ENCODE measurements around the gene LRRC42. TPM values are rescaled to one million over a fixed set of nuclear protein-coding genes. Genes with fewer than 3 reads are reported as not detected.

The LRRC42 gene
- total and polyA plus RNA-seq, 9 of the 15 experiments (the other 6 are each of a cell fraction or from before 2014, with no cell fraction given) = 17.3 to 51.9 (median 35.5) TPM

GRCh38 chr1:53964109-53964508, 18.0 kb downstream of the LRRC42 start (continued):
- no peak for TF ChIP-seq THAP12 (CRISPR knock-in tag; IDR thresholded peaks at IDR 0.05)
- no peak for TF ChIP-seq CTBP1 (IDR thresholded peaks at IDR 0.05; ENCODE audit: borderline replicate concordance)
- TF ChIP-seq RUNX1 (IDR thresholded peaks at IDR 0.05; ENCODE audit: low read depth) = no peak
- TF ChIP-seq TEAD4 (IDR thresholded peaks at IDR 0.05; ENCODE audit: low read length) = no peak
- no peak for TF ChIP-seq TEAD4 (CRISPR knock-in tag; IDR thresholded peaks at IDR 0.05; ENCODE audit: borderline replicate concordance)
- no peak for TF ChIP-seq YBX1 (IDR thresholded peaks at IDR 0.05)
- no peak for TF ChIP-seq TCF7 (IDR thresholded peaks at IDR 0.05; ENCODE audit: borderline replicate concordance)
- TF ChIP-seq NFE2 (IDR thresholded peaks at IDR 0.05; ENCODE audit: low read depth) = peak; percentile 28; the same call in 1 of the 2 replicates
- TF ChIP-seq NFIC (IDR thresholded peaks at IDR 0.05) = 0 out of 2 replicates have a peak, but pooled peaks have one; percentile 16
- no peak for TF ChIP-seq HMG20A (CRISPR knock-in tag; conservative IDR thresholded peaks at IDR 0.05)
- no peak for TF ChIP-seq TSC22D4 (tag; IDR thresholded peaks at IDR 0.05)

GRCh38 chr1:53966794-53967193, 20.6 kb downstream of the LRRC42 start:
- no peak for DNase-seq (ENCODE audit: extremely low read depth in 1 of 4, low spot score in 3 of 4)
- CTCF ChIA-PET (ENCODE audit: low intra/inter-chr PET ratio) = no interaction called here
- Histone ChIP-seq H3K4me1 (replicated peaks in 1 of 2; ENCODE audit: control insufficient read depth in 2 of 2, insufficient read depth in 2 of 2, low read length in 2 of 2) (peaks cover 0 to 12% of the 10 kb centered on the region in 2 experiments; a peak in 3 of 5 replicates), H3K36me3 (ENCODE audit: control insufficient read depth, insufficient read depth, low read length) (peaks cover 74% of the 10 kb centered on the region), H4K20me1 (replicated peaks; ENCODE audit: control insufficient read depth, insufficient read depth, low read length) (no peaks in the 10 kb centered on the region; the same call in 1 of the 2 replicates), H3K4me2 (ENCODE audit: insufficient read depth, low read length) (no peak overlapping the region), H3K27me3 (ENCODE audit: control insufficient read depth in 2 of 2, insufficient read depth in 2 of 2, low read length in 2 of 2) (no peaks in the 10 kb centered on the region), H3K27ac (ENCODE audit: extremely low read depth, low read depth, low read length) (no peak overlapping the region), H3K9me3 (replicated peaks; ENCODE audit: control insufficient read depth, insufficient read depth, low read depth, low read length) (no peaks in the 10 kb centered on the region), H3K9me1 (ENCODE audit: control insufficient read depth, insufficient read depth, low read length) (no peaks in the 10 kb centered on the region), H3K4me3 (no peak overlapping the region), H3K9ac (ENCODE audit: insufficient read depth in 1 of 2, low read depth in 2 of 2, low read length in 2 of 2) (no peak overlapping the region), H2AFZ (ENCODE audit: low read depth, low read length) (no peak overlapping the region), H3K79me2 (ENCODE audit: control insufficient read depth, insufficient read depth, low read length) (no peaks in the 10 kb centered on the region)
- POLR2A ChIA-PET = no interaction called here
- no peak for FAIRE-seq
- TF ChIP-seq MCM3 (IDR thresholded peaks at IDR 0.05) (no peak), CEBPB (tag; IDR thresholded peaks at IDR 0.05) (peak; percentile 67), CEBPG (CRISPR knock-in tag; IDR thresholded peaks at IDR 0.05) (no peak), CEBPG (tag; conservative IDR thresholded peaks at IDR 0.05 in 1 of 2, IDR thresholded peaks at IDR 0.05 in 1 of 2) (peak; percentile 35 to 79; a peak in 3 of 4 replicates)
- no TSS peak for BruUV-seq (replicated peaks)
- intact Hi-C loops (cut with micrococcal nuclease) (no loop called here), in situ Hi-C loops (cut with MboI) (no loop called here)
- no peak for ATAC-seq
- WGBS (ENCODE audit: insufficient coverage, low coverage, missing lambda C conversion rate) = 87% methylated on average over 3 of the region's 3 CpGs

Data from K562 (cell line).